HL-60/S4 treated with phorbol 12-myristate 13-acetate at 8.2 ng/mL for 4 days and 3 days (cell line): ENCODE results near the gene AHR.

ENCODE experiments used
- in situ Hi-C: fragments of 300-500 bp; cut with MboI; formaldehyde crosslinking; loops from 2 replicates; pipeline ENCODE4 v1.15.0; 2022; ENCODE audit warnings: low sequenced_read_pairs

AHR gene

DNA sequence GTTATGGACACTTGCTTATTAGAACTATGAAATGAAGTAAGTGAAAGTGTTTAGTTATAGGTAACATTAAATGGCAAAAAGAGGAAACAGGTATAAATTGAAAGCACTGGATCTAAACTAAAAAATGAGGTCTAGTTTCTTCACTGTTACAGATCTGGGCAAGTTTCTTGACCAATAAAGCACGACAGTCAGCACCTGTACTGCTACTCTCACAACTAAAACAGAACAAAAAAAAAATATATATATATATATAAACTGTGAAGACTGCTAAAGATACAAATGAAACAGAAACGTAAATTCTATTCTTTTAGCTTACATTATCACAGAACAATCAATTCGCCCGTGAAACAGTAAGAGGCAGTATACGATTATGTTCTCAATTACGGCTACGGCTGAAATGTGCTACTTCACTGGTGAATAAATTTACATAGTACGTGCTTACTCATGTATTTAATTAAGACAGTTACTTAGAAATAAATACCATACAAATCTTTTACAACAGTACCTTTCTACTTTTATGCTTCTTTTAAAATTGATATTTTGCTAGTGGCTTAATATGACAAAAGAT lies 4.2 kb downstream of the AHR start:
- in situ Hi-C loops: no loop called here

DNA sequence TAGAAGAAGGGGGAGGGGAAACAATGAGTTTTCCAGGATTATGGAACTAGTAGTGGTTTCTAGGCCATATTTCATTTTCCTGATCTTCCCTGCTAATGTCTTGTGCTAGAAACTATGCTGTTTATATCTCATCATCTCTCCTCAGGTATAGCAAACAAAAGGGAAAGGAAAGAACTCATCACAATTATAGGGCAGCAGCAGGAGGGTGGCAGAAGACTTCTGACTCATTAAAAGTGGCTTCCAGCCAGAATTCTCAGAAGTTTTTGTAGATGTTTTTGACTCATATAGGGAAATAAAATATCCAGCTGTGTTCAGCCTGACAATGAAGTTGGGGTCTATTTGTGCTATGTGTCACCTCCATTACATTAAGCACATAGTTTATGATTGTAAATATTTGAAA lies 6.5 kb downstream of the AHR start:
- in situ Hi-C loops: no loop called here

DNA sequence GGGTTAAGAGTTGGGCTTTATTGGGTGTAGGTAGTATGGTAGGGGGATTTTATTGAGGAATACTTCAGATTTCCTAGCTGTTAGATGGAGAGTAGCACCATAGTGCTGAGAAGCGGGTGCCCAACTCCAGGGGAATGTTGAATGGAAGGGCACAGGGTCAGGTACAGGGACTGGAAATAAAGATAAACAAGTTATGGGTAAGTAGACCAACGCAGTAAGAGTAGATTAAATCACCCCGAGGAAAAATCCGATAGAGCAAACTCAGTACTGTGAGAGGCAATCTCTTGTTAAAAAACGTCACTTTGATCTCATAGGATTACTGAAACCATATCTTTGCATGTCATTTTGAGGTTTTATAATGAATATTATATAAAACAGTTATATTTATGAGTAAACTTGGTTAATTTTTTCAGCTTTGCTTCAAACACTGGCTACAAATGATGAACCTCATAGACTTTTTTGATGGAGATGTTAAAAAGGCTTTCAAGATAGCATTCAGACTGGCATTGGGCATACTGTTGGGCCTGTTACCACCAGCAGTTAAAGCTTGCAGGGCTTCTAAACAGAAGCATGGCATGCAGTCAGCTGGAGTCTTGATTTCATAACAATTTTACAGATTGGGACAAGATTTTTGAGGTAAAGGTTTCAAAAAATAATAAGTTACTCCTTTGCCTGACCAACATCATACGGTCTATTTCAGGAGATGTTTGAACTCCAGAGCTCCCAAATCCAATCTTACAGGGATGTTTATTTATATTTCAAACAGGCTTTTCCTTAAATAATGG lies 7.1 kb downstream of the AHR start:
- in situ Hi-C loops: no loop called here

DNA sequence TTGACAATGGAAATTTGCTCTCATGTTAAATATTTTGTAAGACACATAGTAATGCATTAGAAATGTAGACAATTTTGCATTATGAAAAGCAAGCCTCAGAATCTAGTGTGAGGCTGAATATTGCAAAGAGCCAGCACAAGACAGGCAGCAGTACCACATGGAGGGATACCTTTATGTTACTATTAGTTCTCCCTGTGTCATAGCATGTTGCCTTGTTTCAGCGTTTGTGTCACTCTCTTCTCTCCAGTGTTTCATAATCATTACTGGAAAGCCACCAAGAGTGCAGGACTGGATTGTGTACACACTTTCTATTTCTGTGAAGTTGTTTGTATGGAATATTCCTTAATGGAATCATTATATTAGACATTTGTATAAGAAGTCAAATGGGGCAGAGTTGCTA lies 8.5 kb downstream of the AHR start:
- in situ Hi-C loops: no loop called here

DNA sequence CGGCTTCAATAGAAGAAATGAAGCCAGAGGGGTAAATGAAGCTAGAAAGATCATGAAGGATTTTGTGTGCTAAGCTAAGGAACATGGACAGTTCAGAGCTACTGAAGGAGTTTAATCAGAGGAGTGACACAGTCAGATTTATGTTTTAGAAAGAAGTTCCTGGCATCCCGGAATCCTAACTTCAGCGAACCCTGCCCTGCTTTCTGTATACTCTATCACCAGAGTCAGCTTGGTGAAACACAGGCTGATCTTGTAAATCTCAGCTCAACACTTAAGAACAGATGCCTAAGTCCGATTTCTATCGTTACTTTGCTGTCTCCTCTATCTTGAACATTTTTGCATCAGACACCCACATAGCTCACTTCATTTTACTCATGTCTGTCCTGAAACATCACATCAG lies 9.1 kb downstream of the AHR start:
- in situ Hi-C loops: no loop called here

DNA sequence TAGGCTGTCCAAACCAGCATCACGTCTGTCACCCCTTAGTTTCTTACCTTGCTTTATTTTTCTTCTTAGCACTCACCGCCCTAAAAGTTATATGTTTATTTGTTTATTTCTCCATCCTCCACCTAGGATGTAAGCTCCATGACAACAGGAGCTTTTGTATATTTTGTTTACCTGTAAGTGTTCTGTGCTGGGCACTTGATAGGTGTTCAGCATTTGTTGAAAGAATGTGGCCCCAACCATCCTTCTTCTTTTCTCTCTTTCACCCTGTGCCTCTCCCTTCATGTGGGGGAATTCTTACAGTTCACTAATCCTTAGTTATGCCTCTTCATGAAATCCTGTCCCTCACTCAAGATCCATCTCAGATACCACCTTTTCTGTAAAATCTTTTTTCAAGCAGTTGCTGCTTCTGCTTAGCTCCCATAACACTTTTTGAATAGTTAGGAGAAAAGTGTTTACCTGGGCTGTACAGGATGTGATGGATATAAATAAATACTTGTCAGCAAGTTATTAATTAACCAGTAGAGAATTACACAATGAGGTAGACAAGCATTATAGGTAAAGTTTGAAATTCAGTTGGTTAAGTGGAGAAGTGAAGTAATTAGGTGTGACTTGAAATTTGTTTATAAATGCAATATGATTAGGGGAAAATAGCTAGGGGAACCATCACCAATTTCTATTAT lies 9.7 kb downstream of the AHR start:
- in situ Hi-C loops: no loop called here

DNA sequence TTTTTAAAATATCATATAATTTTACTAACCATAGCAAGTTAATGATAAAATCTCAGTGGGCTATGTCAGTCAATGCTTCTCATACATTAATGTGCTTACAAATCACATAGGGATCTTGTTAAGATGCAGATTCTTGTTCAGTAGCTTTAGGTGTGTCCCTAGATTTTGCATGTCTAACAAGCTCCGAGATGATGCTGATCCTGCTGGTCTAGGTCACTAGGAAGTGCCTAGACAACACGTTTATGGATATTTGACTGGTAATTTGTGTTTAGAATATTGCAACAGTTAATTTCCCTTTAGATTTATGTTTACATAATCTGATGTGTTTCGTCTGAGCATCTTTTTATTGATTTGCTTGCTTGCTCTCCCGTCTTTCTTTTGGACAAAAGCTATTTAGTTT lies 12.7 kb downstream of the AHR start:
- in situ Hi-C loops: no loop called here

DNA sequence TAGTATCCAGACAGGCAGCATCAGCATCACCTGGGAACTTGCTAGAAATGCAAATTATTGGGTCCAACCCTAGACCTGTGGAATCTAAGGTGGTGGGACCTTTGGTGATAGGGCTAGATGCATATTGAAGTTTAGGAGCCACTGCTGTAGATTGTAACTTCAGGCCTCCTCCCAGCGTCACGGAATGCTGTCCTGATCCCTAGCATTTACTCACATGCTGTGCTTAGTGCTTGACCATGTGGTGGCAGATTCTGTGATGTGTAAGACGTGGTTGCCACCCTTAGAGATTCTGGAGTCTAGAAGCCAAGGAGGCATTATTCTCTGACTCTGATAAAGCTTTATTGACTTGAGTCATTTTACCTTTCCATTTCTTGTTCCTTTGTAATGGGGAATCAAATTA lies 13.5 kb downstream of the AHR start:
- in situ Hi-C loops: no loop called here

DNA sequence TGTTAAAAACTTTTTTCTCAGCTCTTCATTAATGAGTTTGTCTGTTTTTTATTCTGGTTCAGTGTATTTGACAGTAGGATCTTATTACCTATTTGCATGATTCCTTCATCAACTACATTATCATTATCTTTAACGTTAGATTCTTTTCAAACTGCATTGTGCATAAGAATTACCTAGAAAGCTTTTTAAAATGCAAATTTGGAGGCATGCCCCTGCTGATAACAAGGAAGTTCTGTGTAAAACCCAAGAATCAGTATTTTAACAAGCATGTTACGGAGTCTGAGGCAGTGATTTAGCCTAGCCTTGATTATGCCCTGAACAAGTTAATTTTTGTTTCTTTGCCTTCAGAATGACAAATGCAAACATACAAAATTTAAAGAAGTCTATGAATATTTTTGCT lies 14.2 kb downstream of the AHR start:
- in situ Hi-C loops: no loop called here

DNA sequence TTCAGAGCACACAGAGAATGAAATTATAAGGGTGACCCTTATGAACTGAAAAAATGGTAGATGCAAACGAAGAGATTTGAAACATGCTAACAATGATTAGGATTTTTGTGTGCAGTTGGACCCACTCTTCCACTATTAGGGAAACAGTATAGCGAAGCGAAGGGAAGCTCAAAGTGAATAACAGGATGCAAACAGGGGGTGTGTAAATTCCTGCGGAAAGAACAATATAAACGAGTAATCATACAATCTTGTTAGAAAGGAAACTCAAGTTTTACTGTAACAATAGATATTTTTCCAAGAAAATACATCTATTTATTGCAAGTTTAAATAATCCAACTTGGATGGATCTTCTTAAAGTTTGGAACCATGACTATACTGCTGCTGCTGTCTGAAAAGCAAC lies 14.7 kb downstream of the AHR start:
- in situ Hi-C loops: no loop called here

DNA sequence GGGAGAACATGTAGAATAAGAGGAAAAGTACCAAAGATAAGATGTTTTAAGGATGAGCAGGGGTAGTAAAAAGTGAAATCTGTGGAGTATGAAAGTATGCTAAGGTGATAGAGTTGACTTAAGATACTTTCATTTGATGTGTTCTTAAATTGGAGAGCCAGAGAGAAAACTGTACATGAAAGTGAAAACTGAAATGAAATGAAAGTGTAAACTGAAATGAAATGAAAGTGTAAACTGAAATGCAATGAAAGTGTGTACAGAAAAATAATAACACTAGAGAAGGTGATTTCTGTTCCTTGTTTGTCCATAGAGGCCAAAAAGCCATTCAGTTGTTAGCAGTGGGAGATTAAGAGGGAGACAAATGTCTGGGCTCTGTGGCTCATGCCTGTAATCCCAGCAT lies 17.5 kb downstream of the AHR start:
- in situ Hi-C loops: no loop called here

DNA sequence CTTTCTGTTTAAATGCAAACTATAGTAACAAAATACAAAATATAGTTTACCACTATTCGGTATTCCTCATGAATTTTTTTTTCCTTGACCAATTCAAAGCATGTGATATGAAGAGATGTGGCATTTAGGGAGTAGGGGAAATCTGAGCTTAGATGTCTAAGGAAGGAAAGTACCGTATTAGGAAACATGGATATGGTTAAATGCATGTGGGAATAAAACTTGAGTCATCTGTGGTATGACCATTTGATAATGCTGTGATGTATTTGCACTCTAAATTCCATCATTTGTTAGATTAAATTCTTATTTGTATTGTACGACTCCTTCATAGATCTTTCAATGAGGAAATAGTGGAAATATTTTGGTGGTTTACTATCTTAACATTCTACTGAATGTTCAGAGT lies 19.7 kb downstream of the AHR start:
- in situ Hi-C loops: no loop called here

DNA sequence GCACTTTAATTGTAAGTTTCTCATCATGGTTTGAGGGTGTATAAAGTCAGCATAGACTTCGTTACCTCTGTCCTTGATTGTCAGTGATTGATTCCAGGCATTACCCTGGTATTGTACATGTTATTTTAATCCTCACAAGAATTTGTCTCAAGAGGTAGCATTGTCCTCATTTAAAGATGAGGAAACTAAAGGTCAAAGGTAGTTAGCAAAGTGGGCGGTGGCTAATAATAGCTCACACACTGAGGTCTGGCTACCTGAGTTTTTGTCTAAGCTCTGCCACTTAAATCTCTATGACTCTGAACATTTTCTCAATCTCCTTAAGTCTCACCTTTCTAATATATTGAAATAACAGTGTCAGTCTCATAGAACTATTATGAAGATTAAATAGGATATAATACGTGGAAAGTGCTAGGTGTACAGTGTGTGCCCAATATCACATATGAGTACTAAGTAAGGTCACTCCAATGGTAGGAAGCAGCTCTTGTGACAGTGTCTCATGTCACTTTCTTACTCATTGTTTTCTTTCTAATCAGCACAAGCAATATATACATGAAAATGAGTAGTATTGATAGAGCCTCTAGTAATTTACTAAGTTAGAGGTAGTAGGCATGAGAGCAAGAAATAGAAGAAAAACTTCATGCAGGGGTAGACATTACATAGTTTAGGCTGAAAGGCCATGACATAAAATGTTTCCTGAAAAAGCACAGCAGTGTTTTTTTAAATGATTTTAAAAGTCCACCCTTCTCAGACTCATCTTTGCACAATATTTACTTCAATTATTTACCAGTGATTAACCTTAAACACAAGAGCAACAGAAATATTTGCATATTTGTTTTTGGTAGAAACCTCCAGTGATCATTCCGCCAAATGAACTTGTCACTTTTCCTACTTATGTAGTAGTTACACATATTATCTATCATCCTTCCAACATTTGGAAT lies 21.0 kb downstream of the AHR start:
- in situ Hi-C loops: no loop called here

DNA sequence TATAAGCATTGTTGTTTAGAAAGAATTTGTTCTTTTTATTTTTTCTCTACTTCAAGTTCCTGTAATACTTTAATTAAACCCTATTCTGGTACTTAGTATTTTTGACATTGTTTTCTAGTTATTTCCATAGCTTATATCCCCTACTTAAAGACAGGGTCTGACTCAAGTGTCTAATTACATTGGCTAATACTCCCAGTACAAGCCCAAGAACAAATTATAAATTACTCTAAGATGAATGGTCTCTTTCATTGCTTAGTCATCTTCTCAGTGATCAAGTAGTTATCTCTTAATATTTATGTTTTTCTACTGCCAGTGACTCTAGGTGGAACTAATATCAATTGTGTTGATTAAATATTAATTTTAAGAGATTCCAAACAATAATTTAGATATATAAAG lies 21.6 kb downstream of the AHR start:
- in situ Hi-C loops: no loop called here

DNA sequence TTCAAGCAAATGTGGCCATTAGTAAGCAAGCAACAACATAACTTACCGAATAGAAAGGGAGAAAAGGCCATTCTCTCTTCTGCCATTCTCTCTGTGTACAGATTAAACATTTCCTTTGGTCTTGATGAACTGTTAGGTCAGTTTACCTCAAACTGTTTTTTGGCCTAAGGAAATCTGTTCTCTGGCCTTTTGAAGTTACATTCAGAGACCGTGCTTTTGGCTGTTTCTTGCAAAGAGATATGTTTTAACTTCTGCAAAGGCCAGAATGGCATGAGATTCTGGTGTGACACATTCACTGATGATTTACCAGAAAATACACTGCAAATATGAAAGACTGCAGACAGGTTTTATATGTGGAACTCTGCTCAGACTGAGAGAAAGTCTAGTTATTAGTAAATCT lies 22.2 kb downstream of the AHR start:
- in situ Hi-C loops: no loop called here

DNA sequence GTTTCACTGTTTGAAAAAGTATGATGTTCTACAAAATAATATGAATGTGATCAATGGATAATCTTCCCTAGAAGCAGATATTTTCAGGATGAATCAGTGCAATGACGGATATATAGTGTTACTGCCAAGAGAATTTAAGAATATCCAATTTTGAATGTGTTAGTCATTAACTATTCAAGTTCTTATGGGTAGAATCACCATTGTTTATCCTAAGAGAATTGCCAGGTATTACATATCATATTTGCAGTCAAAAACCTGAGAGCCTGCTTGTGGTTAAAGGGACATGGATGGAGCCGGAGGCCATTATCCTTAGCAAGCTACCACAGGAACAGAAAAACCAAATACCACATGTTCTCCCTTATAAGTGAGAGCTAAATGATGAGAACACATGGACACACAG lies 26.9 kb downstream of the AHR start:
- in situ Hi-C loops: no loop called here

DNA sequence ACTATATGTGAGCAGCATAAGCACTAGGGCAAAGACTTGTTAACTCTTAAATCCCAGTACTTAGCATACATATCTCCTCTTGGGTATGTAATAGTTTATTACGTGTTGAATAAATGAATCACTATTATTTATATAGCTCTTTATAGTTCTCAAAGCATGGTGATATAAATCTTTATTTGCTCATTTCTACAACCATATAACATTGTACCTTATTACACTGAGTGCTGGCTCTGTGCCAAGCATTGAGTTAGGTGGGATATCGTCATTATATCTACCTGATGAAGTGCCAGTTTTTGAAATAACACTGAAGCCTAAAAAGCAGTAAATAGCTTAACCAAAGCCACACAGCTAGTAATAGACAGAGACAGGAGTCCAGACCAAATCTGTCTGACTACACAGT lies 27.9 kb downstream of the AHR start:
- in situ Hi-C loops: no loop called here

DNA sequence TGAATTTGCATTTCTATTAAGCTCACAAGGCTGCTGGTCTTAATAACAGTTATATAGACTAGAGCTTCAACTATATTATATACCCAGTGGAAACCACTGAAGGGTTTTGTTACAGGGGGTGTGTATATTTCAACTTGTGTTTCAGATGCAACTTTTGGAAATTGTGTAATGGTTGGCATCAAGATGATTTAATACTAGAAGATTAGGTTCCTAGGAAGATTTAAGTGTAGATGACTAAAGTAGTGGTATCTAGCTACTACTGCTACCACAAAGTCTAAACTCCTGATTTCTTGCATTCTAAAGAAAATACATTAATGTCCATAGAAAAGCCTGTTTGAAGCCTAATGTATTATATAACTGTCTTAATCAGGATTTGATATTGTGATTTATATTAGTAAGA lies 30.2 kb downstream of the AHR start:
- in situ Hi-C loops: no loop called here

DNA sequence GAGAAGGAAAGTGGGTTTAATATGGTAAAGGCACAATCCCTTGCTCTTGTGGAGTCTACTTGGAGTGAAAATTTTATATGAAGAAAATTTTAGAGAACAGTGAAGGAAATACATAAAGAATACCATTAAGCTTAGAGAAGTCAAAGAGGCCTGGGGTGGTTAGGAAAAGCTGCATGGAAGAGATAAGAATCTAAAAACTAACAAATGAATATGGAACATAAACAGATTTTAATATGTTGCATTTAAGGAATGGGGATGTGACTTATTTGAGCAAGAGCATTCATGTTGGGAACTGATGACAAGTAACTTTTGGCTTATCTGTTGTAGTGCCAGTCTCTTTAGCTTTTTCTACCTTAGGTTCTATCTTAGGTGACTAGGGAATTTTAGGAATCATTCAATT lies 31.0 kb downstream of the AHR start:
- in situ Hi-C loops: no loop called here

DNA sequence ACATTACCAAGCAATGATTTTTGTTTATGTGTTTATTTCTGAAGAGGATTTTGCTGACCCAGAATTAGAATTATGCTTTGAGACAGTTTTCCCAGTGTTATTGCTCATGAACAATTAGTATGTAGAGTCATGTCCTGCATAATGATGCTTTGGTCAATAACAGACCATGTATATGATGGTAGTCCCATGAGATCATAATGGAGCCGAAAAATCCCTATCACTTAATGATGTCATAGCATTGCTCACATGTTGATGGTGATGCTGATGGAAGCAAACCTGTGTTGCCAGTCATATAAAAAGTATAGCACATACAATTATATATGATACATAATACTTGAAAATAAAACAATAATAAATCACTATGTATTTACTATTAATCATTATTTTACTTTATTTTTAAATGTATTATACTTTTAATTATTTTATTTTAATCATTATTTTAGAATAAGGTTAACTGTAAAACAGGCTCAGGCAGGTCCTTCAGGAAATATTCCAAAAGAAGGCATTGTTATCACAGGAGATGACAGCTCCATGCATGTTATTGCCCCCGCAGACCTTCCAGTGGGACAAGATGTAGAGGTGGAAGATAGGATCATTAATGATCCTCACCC lies 33.5 kb downstream of the AHR start:
- in situ Hi-C loops: no loop called here

DNA sequence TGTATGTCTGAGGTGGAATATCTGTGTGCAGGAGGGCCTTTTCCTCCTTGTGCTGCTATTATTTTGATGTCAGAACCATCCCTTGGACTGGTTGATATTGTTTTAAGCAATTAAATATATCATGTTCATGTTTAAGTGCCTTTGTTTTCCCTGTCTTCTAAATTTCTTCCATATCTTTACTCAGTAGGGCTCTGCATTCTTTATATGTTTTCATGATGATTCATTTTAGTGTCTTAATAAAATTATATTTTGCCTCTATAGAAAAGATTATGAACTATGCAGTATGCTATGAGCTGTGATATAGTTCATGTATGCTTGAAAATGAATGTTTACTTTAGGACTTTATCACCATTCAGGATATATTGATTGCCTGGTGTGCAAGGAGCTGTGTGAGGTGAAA lies 34.8 kb downstream of the AHR start:
- in situ Hi-C loops: no loop called here
